Head of caudate nucleus (tissue), 42 donors: ENCODE measurements around the gene LPAR3.
"Not testable (repeated sequence)": the region's sequence is repeated elsewhere in the genome, so short reads cannot be mapped to it uniquely, and the experiment has no call there.

Experiments used
- DNase-seq, 42 donors: peaks; one replicate each; pipeline versions ENCODE4 v3.0.0 to v3.0.0-alpha.2; 2020 to 2021; ENCODE audit warnings: mixed read lengths in 7 of 42
- intact Hi-C: fragments of 100-400 bp; cut with DNase I; formaldehyde crosslinking; loops from one replicate; pipeline ENCODE4 v1.15.0; 2022

The LPAR3 gene

GRCh38 chr1:84912726-84913554 lies 19.9 kb upstream of the LPAR3 start:
- no peak for DNase-seq
- intact Hi-C loops = no loop called here

GRCh38 chr1:84908746-84909464 lies 15.9 kb upstream of the LPAR3 start:
- intact Hi-C loops, DNase-seq: not testable (repeated sequence)

DNA sequence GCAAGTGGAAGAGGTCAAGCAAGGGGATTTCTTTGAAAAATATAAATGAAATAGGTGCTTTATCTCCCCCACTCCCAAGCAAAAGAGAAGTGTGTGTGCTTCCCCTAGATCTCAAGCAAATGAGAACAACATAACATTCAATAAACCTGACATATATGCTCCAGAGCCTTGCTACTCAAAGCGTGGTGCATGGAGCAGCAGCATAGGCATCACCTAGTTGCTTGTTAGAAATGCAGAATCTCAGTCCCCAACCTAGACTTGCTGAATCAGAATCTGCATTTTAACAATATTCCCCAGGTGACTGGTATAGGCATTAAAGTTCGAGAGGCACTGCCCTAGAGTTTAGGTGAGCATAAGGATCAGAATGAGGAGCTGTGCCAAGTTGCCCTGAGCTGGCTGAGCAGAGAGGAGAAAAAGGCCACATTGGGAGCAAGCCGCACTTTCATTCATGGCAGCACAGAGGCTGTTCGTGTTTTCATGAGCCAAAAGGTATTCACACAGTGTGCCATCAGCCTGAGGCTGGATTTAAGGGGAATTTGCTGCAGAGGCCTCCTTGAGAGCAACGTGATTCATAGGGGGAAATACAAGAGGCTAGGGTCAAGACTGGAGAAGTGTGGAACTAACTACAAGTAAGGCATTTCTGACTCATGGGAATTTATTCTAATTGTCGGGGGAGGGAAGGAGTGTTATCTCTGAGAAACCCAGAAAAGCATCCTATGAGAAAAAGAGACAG lies 14.3 kb upstream of the LPAR3 start:
- intact Hi-C loops = no loop called here
- no peak for DNase-seq

GRCh38 chr1:84902727-84903126 lies 9.7 kb upstream of the LPAR3 start:
- intact Hi-C loops = not testable (repeated sequence)

DNA sequence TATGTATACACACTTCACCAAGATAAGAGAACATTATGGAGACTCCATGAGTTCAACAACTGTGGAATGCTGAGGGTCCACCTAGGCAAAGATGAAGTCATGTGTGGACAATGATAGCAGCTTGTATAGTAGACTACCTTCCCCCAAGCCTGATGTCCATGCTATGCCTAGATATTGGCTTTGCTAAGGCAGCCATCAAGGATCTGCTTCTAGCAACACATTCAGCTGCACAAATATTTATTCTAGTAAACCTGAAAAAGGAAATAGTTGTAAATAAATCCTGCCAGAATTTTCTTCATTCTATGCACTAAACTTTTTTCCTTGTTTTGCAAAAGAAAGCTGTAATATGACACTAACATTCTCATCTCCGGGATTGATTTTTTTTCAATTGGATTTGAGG lies 7.0 kb upstream of the LPAR3 start:
- intact Hi-C loops = no loop called here

More at GRCh38 chr1:84902727-84903126, 9.7 kb upstream of the LPAR3 start:
- not testable (repeated sequence) for DNase-seq

DNA sequence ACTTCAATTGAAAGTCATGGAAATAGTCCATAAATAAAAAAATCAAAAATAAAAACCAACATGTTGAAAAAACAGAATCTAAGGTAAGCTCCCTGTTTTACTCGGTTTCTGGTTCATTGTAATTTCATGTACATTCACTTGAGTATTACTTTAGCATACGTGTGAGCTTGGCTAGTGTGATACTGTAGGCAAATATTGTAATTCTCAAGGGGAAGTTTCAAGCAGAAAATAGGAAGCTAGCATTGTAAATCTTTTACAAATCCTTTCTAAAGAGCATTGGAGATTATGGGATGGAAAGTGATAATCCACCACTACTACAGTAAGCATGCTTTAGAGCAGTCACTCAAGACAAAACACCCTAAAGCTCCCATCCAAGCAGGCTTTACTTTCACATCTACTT lies 3.3 kb upstream of the LPAR3 start:
- intact Hi-C loops = no loop called here
- no peak for DNase-seq

More for the DNA sequence above, 7.0 kb upstream of the LPAR3 start:
- no peak for DNase-seq

- intact Hi-C loops = no loop called here
- DNase-seq = no peak
Observed at GRCh38 chr1:84890566-84890965, 2.4 kb downstream of the LPAR3 start.

DNA sequence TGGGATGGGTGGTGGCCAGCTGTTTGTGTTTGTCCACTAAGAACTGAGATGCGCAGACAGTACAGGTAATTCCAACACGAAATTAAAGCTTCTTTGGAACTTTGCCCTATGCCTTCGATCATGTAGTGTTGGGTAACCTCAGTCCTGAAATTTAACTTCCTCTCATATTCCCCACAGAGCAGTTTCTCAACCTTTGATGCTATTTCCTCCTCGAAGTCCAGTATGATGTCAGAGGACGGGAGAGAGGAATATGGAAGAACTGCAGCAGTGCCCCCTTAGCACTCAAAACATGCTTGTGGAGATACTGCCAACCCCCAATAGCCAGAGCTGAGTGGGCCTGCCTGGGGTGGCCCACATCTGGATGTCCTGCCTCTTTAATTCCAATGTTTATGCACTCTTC lies 3.6 kb downstream of the LPAR3 start:
- intact Hi-C loops = no loop called here
- no peak for DNase-seq

- DNase-seq = no peak
- intact Hi-C loops = no loop called here
Observed at GRCh38 chr1:84888753-84889152, 4.3 kb downstream of the LPAR3 start.

DNA sequence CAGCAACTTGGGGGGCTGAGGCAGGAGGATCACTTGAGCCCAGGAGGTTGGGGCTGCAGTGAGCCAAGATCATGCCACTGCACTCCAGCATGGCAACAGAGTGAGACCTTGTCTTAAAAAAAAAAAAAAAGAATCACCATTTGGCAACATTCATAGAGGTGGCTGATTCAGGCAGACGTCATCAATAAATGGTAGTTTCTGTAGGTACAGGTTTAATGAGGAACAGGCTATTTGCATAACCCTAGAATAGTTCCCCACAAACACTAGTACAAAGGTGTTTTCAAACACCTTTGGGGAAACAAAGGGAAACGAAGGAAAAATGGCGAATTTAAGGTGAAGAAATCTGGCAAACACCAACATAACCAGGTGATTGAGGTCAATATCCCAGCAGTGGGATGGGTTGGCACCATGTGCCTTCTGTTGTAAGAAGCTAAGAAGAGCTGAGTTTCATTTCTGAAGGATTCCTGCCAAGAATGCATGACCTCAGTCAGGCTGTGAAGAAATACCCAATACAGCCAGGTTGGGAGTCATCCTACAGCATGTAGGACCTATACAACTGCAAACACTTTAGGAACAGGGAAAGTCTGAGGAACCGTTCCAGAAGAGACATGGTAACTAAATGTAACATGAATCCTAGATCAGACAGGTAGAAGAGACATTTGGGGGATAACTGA lies 5.6 kb downstream of the LPAR3 start:
- no peak for DNase-seq
- intact Hi-C loops = no loop called here

GRCh38 chr1:84885469-84885868 lies 7.5 kb downstream of the LPAR3 start:
- intact Hi-C loops = no loop called here

DNA sequence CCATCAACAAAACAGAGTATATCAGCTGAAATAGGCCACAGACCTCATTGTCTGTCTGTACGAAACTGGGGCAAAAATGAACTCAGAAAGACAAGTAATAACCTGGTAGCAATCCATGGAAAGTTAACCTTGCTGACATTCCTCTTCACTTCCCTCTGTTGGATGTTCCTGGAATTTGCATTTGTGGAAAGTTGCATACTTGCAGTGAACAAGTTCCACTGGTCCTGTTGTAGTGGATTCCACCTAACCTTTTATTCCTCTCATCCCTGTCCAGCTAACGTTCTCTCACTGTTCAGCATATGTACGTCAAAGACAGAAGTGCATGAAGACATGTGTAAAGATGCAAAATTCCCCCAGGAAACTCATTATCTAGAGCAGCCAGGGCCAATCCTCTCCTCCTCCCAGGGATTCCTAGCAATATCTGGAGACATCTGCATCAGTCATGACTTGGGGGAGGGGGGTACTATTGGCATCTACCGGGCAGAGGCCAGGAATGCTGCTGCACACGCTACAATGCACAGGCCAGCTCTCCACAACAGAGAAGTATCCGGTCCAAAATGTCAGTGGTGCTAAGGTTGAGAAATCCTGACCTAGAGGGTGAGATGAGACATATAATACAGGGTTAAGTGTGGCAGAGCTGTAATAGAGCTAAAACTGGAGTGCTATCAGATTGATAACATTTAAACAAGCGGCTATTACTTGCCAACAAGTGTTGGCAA lies 8.2 kb downstream of the LPAR3 start:
- DNase-seq = no peak
- intact Hi-C loops = no loop called here

More at GRCh38 chr1:84885469-84885868, 7.5 kb downstream of the LPAR3 start:
- no peak for DNase-seq

- intact Hi-C loops = no loop called here
- no peak for DNase-seq
Observed at GRCh38 chr1:84883286-84883685, 9.7 kb downstream of the LPAR3 start.

DNA sequence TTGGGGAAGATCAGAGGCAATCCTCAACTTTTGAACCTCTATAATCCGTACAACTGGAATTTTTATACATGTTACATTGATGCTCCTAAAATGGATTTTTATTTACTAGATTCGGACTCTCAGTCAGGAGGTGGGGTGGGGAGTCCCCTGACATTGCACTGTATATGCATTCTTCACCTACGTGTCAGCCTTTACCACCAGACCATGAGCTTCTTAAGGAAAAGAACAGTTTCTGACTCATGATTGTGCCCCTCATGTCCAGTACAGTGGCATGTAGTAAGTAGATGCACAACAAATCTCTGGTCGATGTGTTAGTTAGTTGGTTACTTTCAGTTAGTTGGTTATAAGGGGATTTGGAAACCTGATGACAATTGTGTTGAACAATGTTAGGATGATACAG lies 15.4 kb downstream of the LPAR3 start:
- intact Hi-C loops = no loop called here
- no peak for DNase-seq

DNA sequence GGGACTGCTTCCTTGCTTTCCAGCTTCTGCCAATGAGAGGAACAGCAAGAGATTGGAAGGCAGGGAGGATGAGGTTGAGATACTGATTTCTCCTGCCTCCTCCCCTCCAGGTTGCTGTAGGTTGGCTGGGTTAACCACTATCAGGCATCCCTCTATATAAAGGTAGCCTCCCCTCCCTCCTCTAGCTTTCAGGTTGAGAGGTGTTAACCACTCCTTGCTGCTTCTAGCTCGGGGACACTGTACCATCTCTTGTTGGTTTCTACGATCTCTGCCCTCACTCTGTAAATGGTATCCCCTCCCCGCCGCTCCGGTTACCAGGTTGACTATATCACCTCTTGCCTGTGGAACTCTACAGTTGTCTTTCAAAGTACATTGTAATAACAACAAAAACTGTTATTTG lies 16.7 kb downstream of the LPAR3 start:
- intact Hi-C loops = no loop called here
- no peak for DNase-seq

GRCh38 chr1:84873366-84873765 lies 19.6 kb downstream of the LPAR3 start:
- no peak for DNase-seq

DNA sequence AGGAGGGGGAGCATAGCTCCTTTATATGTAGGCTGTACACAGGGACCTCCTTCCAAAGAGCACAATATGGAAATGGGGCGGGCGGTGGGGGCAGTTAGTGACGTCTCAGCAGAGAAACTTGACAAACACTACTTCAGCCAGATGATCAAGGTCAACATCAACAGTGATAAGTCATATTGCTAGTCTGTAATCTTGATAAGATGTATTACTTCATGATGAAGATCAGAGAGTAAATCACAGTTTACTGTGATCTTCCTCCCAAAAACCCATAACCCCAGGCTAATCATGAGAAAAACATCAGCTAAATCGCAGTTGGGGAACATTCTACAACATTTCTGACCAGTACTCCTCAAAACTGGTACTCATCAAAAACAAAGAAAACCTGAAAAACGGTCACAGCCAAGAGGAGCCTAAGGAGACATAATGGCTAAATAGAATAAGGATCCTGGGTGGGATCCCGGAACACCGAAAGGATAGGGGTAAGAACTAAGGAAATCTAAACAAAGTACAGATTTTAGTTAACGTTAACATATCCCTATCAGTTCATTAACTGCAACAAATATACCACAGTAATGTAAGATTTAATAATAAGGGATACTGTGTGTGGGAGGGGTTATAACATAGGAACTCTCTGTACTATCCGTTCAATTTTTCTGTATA lies 20.2 kb downstream of the LPAR3 start:
- intact Hi-C loops = no loop called here
- DNase-seq = no peak

More at GRCh38 chr1:84873366-84873765, 19.6 kb downstream of the LPAR3 start:
- intact Hi-C loops = no loop called here

- DNase-seq = no peak
- intact Hi-C loops = no loop called here
Observed at GRCh38 chr1:84871181-84871580, 21.8 kb downstream of the LPAR3 start.
